Measurements from ENCODE around the gene GRM8. TPM values are rescaled to one million over a fixed set of nuclear protein-coding genes. Genes with fewer than 3 reads are reported as not detected.
"Not testable (repeated sequence)": the region's sequence is repeated elsewhere in the genome, so short reads cannot be mapped to it uniquely, and the experiment has no call there.

The GRM8 gene
- total and polyA plus RNA-seq, 9 donors: 0.18 to 0.75 (median 0.26) TPM; not detected in 1

DNA sequence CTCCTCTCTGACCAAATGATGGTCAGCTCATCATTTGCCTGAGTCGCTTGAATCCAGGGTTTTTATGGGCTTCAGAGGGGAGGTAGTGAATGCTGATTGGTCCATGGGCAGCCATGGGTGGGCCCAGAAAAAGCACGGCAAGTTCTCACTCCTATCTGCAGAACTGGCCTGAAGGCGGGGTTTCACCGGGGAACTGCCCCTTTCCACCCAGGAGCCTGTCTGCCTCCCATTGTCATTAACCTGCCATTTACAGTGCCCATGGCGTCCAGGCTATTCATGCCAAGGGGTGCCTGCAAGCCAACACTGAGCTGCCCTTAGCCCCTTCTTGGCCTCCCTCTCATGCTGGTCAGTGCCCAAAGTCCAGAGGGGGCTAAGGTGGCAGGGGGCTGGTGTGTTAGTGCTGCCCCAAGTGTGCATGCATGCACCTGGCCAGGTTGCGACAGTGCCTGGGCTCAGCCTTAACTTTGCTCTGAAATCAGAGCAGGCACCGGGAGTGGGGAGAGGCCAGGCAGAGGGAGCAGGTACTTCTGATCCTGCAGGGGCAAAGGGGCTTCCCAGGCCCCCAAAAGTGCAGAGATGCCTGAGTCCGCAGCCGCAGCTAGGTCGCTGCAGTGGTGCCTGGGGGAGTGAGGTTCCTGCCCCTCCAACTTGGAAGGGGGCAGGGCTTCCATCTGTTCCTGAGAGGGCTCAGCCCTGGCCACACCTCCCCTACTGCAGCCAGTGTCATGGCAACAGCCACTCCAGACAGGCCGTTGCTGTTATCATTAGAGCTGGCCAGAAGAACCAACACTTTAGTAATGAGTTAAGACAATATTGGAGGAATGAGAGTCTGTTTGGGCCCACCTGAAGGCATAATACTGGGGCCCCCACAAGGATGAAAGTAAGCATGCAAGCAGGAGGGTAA is 561.6 kb downstream of the GRM8 start:
- no peaks in the 10 kb centered on the region for H3K36me3 ChIP-seq (ENCODE audit: control insufficient read depth, insufficient read depth, low read length)
- no peak overlapping the region for H3K4me3 ChIP-seq (ENCODE audit: low read length)
- H3K4me1 ChIP-seq (ENCODE audit: control insufficient read depth, insufficient read depth, low read length): no peaks in the 10 kb centered on the region
- 76% methylated on average over 10 of the region's 11 CpGs for WGBS (ENCODE audit: insufficient coverage)
- H3K27me3 ChIP-seq (ENCODE audit: control insufficient read depth, insufficient read depth, low read length): no peaks in the 10 kb centered on the region
- H3K27ac ChIP-seq (ENCODE audit: low read length): no peak overlapping the region
- peaks cover 3% of the 10 kb centered on the region for H3K9me3 ChIP-seq (replicated peaks; ENCODE audit: control insufficient read depth, low read depth, low read length)
- no peak for DNase-seq

DNA sequence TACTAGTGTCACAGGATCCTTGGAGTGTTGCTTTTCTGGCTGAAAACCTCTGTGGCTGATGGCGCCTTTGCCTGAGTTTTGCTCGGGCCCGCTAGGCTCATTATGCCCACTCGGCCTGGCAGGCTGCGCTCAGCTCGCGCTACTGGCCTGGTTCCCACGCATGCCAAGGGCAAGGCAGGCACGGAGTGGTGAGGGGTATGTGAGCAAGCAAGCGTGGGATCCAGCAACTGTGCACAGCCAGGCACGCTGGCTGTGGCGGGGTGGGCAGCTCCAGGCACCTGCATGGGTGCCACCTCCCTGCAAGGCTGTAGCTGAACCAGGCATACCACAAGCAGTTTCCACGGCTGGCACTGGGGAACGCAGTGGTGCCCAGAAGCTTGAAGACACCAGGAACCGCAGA is 562.6 kb downstream of the GRM8 start:
- no peak overlapping the region for H3K27ac ChIP-seq (ENCODE audit: low read length)
- H3K9me3 ChIP-seq (replicated peaks; ENCODE audit: control insufficient read depth, low read depth, low read length): peaks cover 3% of the 10 kb centered on the region
- no peaks in the 10 kb centered on the region for H3K36me3 ChIP-seq (ENCODE audit: control insufficient read depth, insufficient read depth, low read length)
- no peak for DNase-seq
- 94% methylated on average over 13 of the region's 15 CpGs for WGBS (ENCODE audit: insufficient coverage)
- H3K4me3 ChIP-seq (ENCODE audit: low read length): no peak overlapping the region
- H3K27me3 ChIP-seq (ENCODE audit: control insufficient read depth, insufficient read depth, low read length): no peaks in the 10 kb centered on the region
- no peaks in the 10 kb centered on the region for H3K4me1 ChIP-seq (ENCODE audit: control insufficient read depth, insufficient read depth, low read length)

DNA sequence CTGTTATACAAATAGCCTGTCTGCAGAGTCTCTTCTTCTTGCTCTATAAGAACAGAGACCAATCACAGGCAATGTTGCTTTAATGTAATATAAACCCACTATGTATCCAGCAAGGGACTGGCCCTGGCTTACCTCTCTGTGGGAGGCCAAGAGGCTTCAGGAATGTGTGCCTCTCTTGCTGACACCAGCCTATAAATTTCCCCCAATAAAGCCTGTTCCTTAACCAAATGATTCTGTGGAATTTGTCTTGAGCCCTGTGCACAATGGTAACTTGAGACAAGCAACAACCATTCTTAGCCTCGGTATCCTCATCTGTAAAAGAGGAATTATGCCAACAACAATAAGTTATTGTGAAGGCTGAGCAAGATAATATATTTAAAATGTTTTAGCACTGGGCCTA is 563.7 kb downstream of the GRM8 start:
- Histone ChIP-seq H3K27ac (ENCODE audit: low read length) (no peak overlapping the region), H3K9me3 (replicated peaks; ENCODE audit: control insufficient read depth, low read depth, low read length) (peaks cover 3% of the 10 kb centered on the region), H3K4me1 (ENCODE audit: control insufficient read depth, insufficient read depth, low read length) (no peaks in the 10 kb centered on the region), H3K27me3 (ENCODE audit: control insufficient read depth, insufficient read depth, low read length) (no peaks in the 10 kb centered on the region), H3K4me3 (ENCODE audit: low read length) (no peak overlapping the region), H3K36me3 (ENCODE audit: control insufficient read depth, insufficient read depth, low read length) (no peaks in the 10 kb centered on the region)
- DNase-seq: no peak
- no CpG with 5 or more reads among the region's 1 CpG for WGBS (ENCODE audit: insufficient coverage)

DNA sequence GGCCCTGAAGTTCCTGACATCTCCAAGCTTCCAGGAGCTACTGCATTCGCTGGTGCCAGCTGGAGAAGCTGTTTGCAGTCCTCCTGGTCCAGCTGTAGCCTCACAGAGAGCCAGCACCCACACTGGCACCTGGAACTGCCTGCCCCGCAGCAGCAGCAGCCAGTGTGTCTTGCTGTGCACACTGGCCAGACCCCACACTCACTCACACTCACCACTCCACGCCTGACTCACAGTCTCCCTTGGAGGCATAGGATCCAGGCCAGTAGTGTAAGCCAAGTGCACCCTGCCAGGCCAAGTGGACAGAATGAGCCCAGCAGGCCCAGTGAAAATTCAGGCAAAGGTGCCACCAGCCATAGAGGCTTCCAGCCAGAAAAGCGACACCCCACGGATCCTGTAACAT is 566.3 kb downstream of the GRM8 start:
- 75% methylated on average over 4 of the region's 5 CpGs for WGBS (ENCODE audit: insufficient coverage)

GRCh38 chr7:126685596-126685995 is 567.1 kb downstream of the GRM8 start:
- Histone ChIP-seq H3K36me3 (ENCODE audit: control insufficient read depth, insufficient read depth, low read length) (no peaks in the 10 kb centered on the region), H3K9me3 (replicated peaks; ENCODE audit: control insufficient read depth, low read depth, low read length) (peaks cover 3% of the 10 kb centered on the region)

More for the DNA sequence above, 566.3 kb downstream of the GRM8 start:
- no peak for DNase-seq
- Histone ChIP-seq H3K27me3 (ENCODE audit: control insufficient read depth, insufficient read depth, low read length) (no peaks in the 10 kb centered on the region), H3K4me3 (ENCODE audit: low read length) (no peak overlapping the region), H3K9me3 (replicated peaks; ENCODE audit: control insufficient read depth, low read depth, low read length) (peaks cover 3% of the 10 kb centered on the region), H3K36me3 (ENCODE audit: control insufficient read depth, insufficient read depth, low read length) (no peaks in the 10 kb centered on the region), H3K4me1 (ENCODE audit: control insufficient read depth, insufficient read depth, low read length) (no peaks in the 10 kb centered on the region), H3K27ac (ENCODE audit: low read length) (no peak overlapping the region)

DNA sequence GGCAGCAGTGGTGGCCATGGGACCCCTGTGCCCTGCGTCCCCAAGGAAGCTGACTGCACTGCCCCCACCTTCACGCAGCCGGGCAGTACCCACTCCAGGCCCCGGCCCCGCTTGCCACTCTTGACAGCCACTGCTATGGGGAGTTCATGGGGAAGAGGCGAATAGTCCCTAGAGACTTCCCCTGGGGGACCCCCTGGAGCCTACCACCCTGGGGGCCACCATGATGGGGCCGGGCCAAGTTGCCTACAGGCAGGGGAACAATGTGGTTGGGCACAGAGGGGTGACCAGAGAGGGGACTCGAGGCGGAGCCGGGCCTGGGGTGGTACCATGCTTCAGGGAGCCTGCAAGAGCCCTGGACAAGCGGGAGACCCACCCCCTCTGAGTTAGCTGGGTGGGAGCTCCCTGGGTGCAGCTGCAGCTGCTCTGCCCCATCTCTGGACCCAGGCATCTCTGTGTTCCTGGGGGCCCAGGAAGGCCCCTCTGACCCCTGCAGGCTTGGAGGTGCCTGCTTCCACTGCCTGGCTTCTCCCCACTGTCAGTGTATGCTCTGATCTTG is 567.6 kb downstream of the GRM8 start:
- no peaks in the 10 kb centered on the region for H3K27me3 ChIP-seq (ENCODE audit: control insufficient read depth, insufficient read depth, low read length)
- no peak for DNase-seq
- no peak overlapping the region for H3K27ac ChIP-seq (ENCODE audit: low read length)
- H3K4me3 ChIP-seq (ENCODE audit: low read length): no peak overlapping the region
- peaks cover 2% of the 10 kb centered on the region for H3K9me3 ChIP-seq (replicated peaks; ENCODE audit: control insufficient read depth, low read depth, low read length)
- no peaks in the 10 kb centered on the region for H3K36me3 ChIP-seq (ENCODE audit: control insufficient read depth, insufficient read depth, low read length)
- H3K4me1 ChIP-seq (ENCODE audit: control insufficient read depth, insufficient read depth, low read length): no peaks in the 10 kb centered on the region
- 85% methylated on average over 8 of the region's 11 CpGs for WGBS (ENCODE audit: insufficient coverage)

More at GRCh38 chr7:126685596-126685995, 567.1 kb downstream of the GRM8 start:
- H3K4me1 ChIP-seq (ENCODE audit: control insufficient read depth, insufficient read depth, low read length): no peaks in the 10 kb centered on the region
- no peak overlapping the region for H3K4me3 ChIP-seq (ENCODE audit: low read length)
- DNase-seq: no peak
- no peaks in the 10 kb centered on the region for H3K27me3 ChIP-seq (ENCODE audit: control insufficient read depth, insufficient read depth, low read length)
- 86% methylated on average over 6 of the region's 10 CpGs for WGBS (ENCODE audit: insufficient coverage)
- H3K27ac ChIP-seq (ENCODE audit: low read length): no peak overlapping the region

DNA sequence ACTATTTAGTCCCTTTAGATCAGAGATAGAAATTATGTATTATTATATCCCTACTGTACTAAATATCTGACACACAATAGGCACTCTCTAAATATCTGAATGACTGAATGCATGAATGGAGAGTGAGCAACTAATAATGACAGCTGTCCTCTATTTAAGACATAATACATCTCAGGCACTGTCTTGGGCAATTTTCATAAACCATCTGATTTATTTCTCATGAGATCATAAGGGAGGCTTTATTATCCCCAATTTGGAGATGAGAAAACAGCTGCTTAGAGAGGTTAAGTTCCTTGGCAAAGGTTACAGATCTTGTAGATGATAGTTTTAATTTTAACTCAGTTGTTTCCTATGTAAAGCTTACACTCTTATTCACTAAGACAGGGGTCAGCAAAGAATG is 570.6 kb downstream of the GRM8 start:
- H3K36me3 ChIP-seq (ENCODE audit: control insufficient read depth, insufficient read depth, low read length): no peaks in the 10 kb centered on the region
- no peaks in the 10 kb centered on the region for H3K4me1 ChIP-seq (ENCODE audit: control insufficient read depth, insufficient read depth, low read length)
- H3K9me3 ChIP-seq (replicated peaks; ENCODE audit: control insufficient read depth, low read depth, low read length): no peaks in the 10 kb centered on the region
- no peaks in the 10 kb centered on the region for H3K27me3 ChIP-seq (ENCODE audit: control insufficient read depth, insufficient read depth, low read length)
- no peak overlapping the region for H3K4me3 ChIP-seq (ENCODE audit: low read length)
- H3K27ac ChIP-seq (ENCODE audit: low read length): no peak overlapping the region
- no peak for DNase-seq

DNA sequence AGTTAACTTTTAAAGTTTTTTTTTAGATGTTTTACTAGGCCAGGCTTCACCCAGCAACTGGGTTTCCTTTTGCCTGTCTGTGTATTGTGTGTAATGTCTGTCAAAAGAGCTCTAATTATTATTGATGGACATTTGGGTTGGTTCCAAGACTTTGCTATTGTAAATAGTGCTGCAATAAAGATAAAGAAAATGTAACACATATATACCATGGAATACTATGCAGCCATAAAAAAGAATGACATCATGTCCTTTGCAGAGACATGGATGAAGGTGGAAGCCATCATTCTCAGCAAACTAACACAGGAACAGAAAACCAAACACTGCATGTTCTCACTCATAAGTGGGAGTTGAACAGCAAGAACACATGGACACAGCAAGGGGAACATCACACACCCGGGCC is 584.0 kb downstream of the GRM8 start:
- DNase-seq; H3K4me1 ChIP-seq (ENCODE audit: control insufficient read depth, insufficient read depth, low read length); H3K9me3 ChIP-seq (replicated peaks; ENCODE audit: control insufficient read depth, low read depth, low read length); H3K27me3 ChIP-seq (ENCODE audit: control insufficient read depth, insufficient read depth, low read length); H3K4me3 ChIP-seq (ENCODE audit: low read length); H3K27ac ChIP-seq (ENCODE audit: low read length); H3K36me3 ChIP-seq (ENCODE audit: control insufficient read depth, insufficient read depth, low read length): not testable (repeated sequence)
- WGBS (ENCODE audit: insufficient coverage): no CpG with 5 or more reads among the region's 1 CpG

DNA sequence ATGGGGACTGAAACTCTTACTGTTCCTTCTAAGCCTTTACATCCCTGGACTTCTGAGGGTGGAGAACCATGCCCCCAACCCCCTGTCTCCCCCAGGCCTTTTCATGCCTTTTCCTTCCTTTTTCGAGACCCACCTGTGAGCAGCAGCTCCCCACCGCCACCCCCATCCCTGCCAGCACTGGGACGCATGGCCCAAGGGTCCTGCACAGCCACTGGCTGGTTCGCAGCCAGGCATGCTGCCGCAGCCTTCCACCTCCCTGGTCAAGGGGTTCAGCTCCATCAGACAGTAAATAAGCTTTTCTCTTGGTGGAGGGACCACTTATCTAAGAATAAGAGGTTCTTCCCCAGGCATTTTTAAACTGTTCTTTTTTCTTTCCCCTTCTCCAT is 584.4 kb downstream of the GRM8 start:
- no CpG with 5 or more reads among the region's 5 CpGs for WGBS (ENCODE audit: insufficient coverage)
- Histone ChIP-seq H3K27me3 (ENCODE audit: control insufficient read depth, insufficient read depth, low read length) (no peaks in the 10 kb centered on the region), H3K4me3 (ENCODE audit: low read length) (no peak overlapping the region), H3K4me1 (ENCODE audit: control insufficient read depth, insufficient read depth, low read length) (no peaks in the 10 kb centered on the region), H3K27ac (ENCODE audit: low read length) (no peak overlapping the region), H3K36me3 (ENCODE audit: control insufficient read depth, insufficient read depth, low read length) (no peaks in the 10 kb centered on the region), H3K9me3 (replicated peaks; ENCODE audit: control insufficient read depth, low read depth, low read length) (no peaks in the 10 kb centered on the region)
- no peak for DNase-seq

- DNase-seq: no peak
- Histone ChIP-seq H3K27me3 (ENCODE audit: control insufficient read depth, insufficient read depth, low read length) (no peaks in the 10 kb centered on the region), H3K4me1 (ENCODE audit: control insufficient read depth, insufficient read depth, low read length) (no peaks in the 10 kb centered on the region), H3K4me3 (ENCODE audit: low read length) (no peak overlapping the region), H3K9me3 (replicated peaks; ENCODE audit: control insufficient read depth, low read depth, low read length) (no peaks in the 10 kb centered on the region), H3K36me3 (ENCODE audit: control insufficient read depth, insufficient read depth, low read length) (no peaks in the 10 kb centered on the region), H3K27ac (ENCODE audit: low read length) (no peak overlapping the region)
- WGBS (ENCODE audit: insufficient coverage): 90% methylated on average over 13 of the region's 14 CpGs
These were observed 584.9 kb downstream of the GRM8 start for GRCh38 chr7:126667742-126668366.

Measured in muscle of leg (tissue), 11 donors.